HepG2 (cell line): ENCODE data around the gene FBLIM1. TPM values are rescaled to one million over a fixed set of nuclear protein-coding genes. Genes with fewer than 3 reads are reported as not detected.

ENCODE experiments used
- AHR ChIP-seq: IDR thresholded peaks from 2 replicates; pipeline ENCODE4 v1.6.1; 2018; ENCODE audit warnings: missing genetic modification reagents, missing compliant biosample characterization
- ARID4A ChIP-seq: sonication (generic); formaldehyde crosslinking; IDR thresholded peaks from 2 replicates; pipeline ENCODE4 v1.5.0; 2020; ENCODE audit warnings: mild to moderate bottlenecking, missing genetic modification reagents, borderline replicate concordance
- ATF3 ChIP-seq: sonication (generic); formaldehyde crosslinking; IDR thresholded peaks from 2 replicates; pipeline ENCODE4 v1.4.0; 2020; ENCODE audit warnings: missing genetic modification reagents
- GATAD2A ChIP-seq: IDR thresholded peaks from 2 replicates; pipeline ENCODE4 v1.6.1; 2016
- IKZF5 ChIP-seq: IDR thresholded peaks from 2 replicates; pipeline ENCODE4 v1.6.1; 2018; ENCODE audit warnings: missing genetic modification reagents, mild to moderate bottlenecking, missing compliant biosample characterization
- IRF2 ChIP-seq: IDR thresholded peaks from 2 replicates; pipeline ENCODE4 v1.6.1; 2018; ENCODE audit warnings: missing genetic modification reagents, missing compliant biosample characterization
- MLX ChIP-seq: IDR thresholded peaks from 2 replicates; pipeline ENCODE4 v1.6.1; 2016
- NONO ChIP-seq, 2 experiments: fragments of 450-650 bp in 1 of 2; sonication (generic) in 1 of 2; formaldehyde crosslinking in 1 of 2; IDR thresholded peaks in 1 of 2; conservative IDR thresholded peaks in 1 of 2; 2 replicates each; pipeline versions ENCODE4 v1.6.1 to v1.8.0; 2017 to 2022; ENCODE audit warnings: mild to moderate bottlenecking in 1 of 2, missing genetic modification reagents in 1 of 2, moderate library complexity in 1 of 2
- PRDM4 ChIP-seq: sonication (generic); formaldehyde crosslinking; IDR thresholded peaks from 2 replicates; pipeline ENCODE4 v1.9.0; 2021; ENCODE audit warnings: missing genetic modification reagents, borderline replicate concordance
- ZBTB38 ChIP-seq: sonication (generic); formaldehyde crosslinking; IDR thresholded peaks from 2 replicates; pipeline ENCODE4 v1.5.1; 2020; ENCODE audit warnings: mild to moderate bottlenecking, missing genetic modification reagents
- ZNF556 ChIP-seq: sonication (generic); formaldehyde crosslinking; IDR thresholded peaks from 2 replicates; pipeline ENCODE4 v1.4.0; 2020; ENCODE audit warnings: mild to moderate bottlenecking, missing genetic modification reagents, borderline replicate concordance
- polyA plus RNA-seq, 8 experiments: library from polyadenylated mRNA; depleted of rRNA in 3 of 8; stranded (reverse) in 7 of 8; unstranded in 1 of 8; fragments of >200 nt; fragmentation: Illumina TruSeq in 4 of 8; extraction: Trizol in 4 of 8; gene quantifications; 2 replicates each; pipeline versions ENCODE4 v1.2.1 to v1.2.3, GENCODE V29; 2011 to 2016; ENCODE audit warnings: low read depth in 4 of 8, missing spikeins in 1 of 8, mixed read lengths in 1 of 8; ENCODE audit not compliant: insufficient read depth in 1 of 8
- total RNA-seq, 5 experiments: library from RNA; depleted of rRNA; stranded (reverse); fragments of >200 nt; fragmentation: Illumina TruSeq; extraction: Trizol; gene quantifications; 2 replicates each; pipeline ENCODE4 v1.2.3, GENCODE V29; 2016; ENCODE audit warnings: low read depth in 1 of 5

Gene FBLIM1
- total and polyA plus RNA-seq, 2 of the 13 experiments (the other 11 are each of a cell fraction or from before 2014, with no cell fraction given), result 10.6 to 23.0 TPM

GRCh38 chr1:15835741-15836510 is 77.3 kb downstream of the FBLIM1 start (continued):
- peak; percentile 17; the same call in 1 of the 2 replicates for TF ChIP-seq ARID4A (CRISPR knock-in tag)
- no peak; the same call in 1 of the 2 replicates for TF ChIP-seq MLX (CRISPR knock-in tag)
- peak; percentile 74; the same call in 1 of the 2 replicates for TF ChIP-seq ZNF556 (CRISPR knock-in tag)
- TF ChIP-seq IRF2, result peak; percentile 84
- TF ChIP-seq ATF3, result peak; percentile 11
- 0 out of 2 replicates have a peak, but pooled peaks have one; percentile 84 for TF ChIP-seq AHR (CRISPR knock-in tag)
- TF ChIP-seq ZBTB38 (CRISPR knock-in tag), result peak; percentile 98
- TF ChIP-seq IKZF5 (CRISPR knock-in tag), result peak; percentile 84; the same call in 1 of the 2 replicates
- no peak for TF ChIP-seq NONO (IDR thresholded peaks at IDR 0.05)
- TF ChIP-seq NONO (CRISPR knock-in tag; conservative IDR thresholded peaks at IDR 0.05), result peak; percentile 87
- TF ChIP-seq GATAD2A (CRISPR knock-in tag), result peak; percentile 54; the same call in 1 of the 2 replicates
- TF ChIP-seq PRDM4 (CRISPR knock-in tag), result no peak; the same call in 1 of the 2 replicates
